ENCODE results near the gene CALHM6. TPM values are rescaled to one million over a fixed set of nuclear protein-coding genes. Genes with fewer than 3 reads are reported as not detected.

The CALHM6 gene
- total and polyA plus RNA-seq, 9 of the 15 experiments (the other 6 are each of a cell fraction or from before 2014, with no cell fraction given) = 0.24 TPM; not detected in 8

- H3K4me2 ChIP-seq (ENCODE audit: insufficient read depth, low read length) = peak overlapping the region; percentile 63
- DNase-seq (ENCODE audit: extremely low read depth in 1 of 4, low spot score in 3 of 4) = peak; percentile 14 to 83 (median 22)
- peaks cover 5 to 10% of the 10 kb centered on the region in 2 experiments; a peak in 2 of 5 replicates for H3K4me1 ChIP-seq (replicated peaks in 1 of 2; ENCODE audit: control insufficient read depth in 2 of 2, insufficient read depth in 2 of 2, low read length in 2 of 2)
- H3K9me3 ChIP-seq (replicated peaks; ENCODE audit: control insufficient read depth, insufficient read depth, low read depth, low read length) = no peaks in the 10 kb centered on the region
- no peak overlapping the region for H3K27ac ChIP-seq (ENCODE audit: extremely low read depth, low read depth, low read length)
- H3K4me3 ChIP-seq = no peak overlapping the region
- 2% methylated on average over 9 of the region's 9 CpGs for WGBS (ENCODE audit: insufficient coverage, low coverage, missing lambda C conversion rate)
- peak overlapping the region in 1 of 2 experiments; percentile 1; a peak in 1 of 4 replicates for H3K9ac ChIP-seq (ENCODE audit: insufficient read depth in 1 of 2, low read depth in 2 of 2, low read length in 2 of 2)
- H3K36me3 ChIP-seq (ENCODE audit: control insufficient read depth, insufficient read depth, low read length) = no peaks in the 10 kb centered on the region
- FAIRE-seq = peak; percentile 56
- ChIA-PET CTCF (ENCODE audit: low intra/inter-chr PET ratio) (no interaction called here), POLR2A (interaction anchor here (1.7 kb wide), 1 partner anchor 11 kb away, joined by 10 read pairs; the partner anchor contains the start of gene CALHM5)
- no peaks in the 10 kb centered on the region for H3K9me1 ChIP-seq (ENCODE audit: control insufficient read depth, insufficient read depth, low read length)
- BruUV-seq (replicated peaks) = no TSS peak
- no peaks in the 10 kb centered on the region for H3K79me2 ChIP-seq (ENCODE audit: control insufficient read depth, insufficient read depth, low read length)
- H3K27me3 ChIP-seq (ENCODE audit: control insufficient read depth in 2 of 2, insufficient read depth in 2 of 2, low read length in 2 of 2) = no peaks in the 10 kb centered on the region
- H2AFZ ChIP-seq (ENCODE audit: low read depth, low read length) = peak overlapping the region; percentile 49; the same call in 1 of the 2 replicates
- intact Hi-C loops (cut with micrococcal nuclease) (no loop called here), in situ Hi-C loops (cut with MboI) (no loop called here)
- H4K20me1 ChIP-seq (replicated peaks; ENCODE audit: control insufficient read depth, insufficient read depth, low read length) = no peaks in the 10 kb centered on the region
- ATAC-seq = peak; percentile 97
- TF ChIP-seq LEF1 (IDR thresholded peaks at IDR 0.05) (peak; percentile 53; the same call in 1 of the 2 replicates), CTCFL (IDR thresholded peaks at IDR 0.05; ENCODE audit: borderline replicate concordance, insufficient read depth, low read depth, low read length, poor library complexity, severe bottlenecking) (no peak), DEAF1 (CRISPR knock-in tag; IDR thresholded peaks at IDR 0.05) (no peak), TGIF2 (CRISPR knock-in tag; IDR thresholded peaks at IDR 0.05) (no peak), NFE2 (IDR thresholded peaks at IDR 0.05; ENCODE audit: low read depth) (0 out of 2 replicates have a peak, but pooled peaks have one; percentile 10), NR2C1 (IDR thresholded peaks at IDR 0.05) (no peak), NR2C1 (tag; IDR thresholded peaks at IDR 0.05) (no peak), NFE2L1 (tag; IDR thresholded peaks at IDR 0.05; ENCODE audit: borderline replicate concordance, low read depth) (no peak), SOX6 (IDR thresholded peaks at IDR 0.05) (0 out of 2 replicates have a peak, but pooled peaks have one; percentile 21), SPI1 (IDR thresholded peaks at IDR 0.05; ENCODE audit: borderline replicate concordance, low read depth, low read length) (no peak), YY1 (IDR thresholded peaks at IDR 0.05; ENCODE audit: borderline replicate concordance in 1 of 3, control insufficient read depth in 1 of 3, extremely low read depth in 1 of 3, insufficient read depth in 3 of 3, insufficient read length in 1 of 3, insufficient replicate concordance in 2 of 3, low read depth in 1 of 3, low read length in 2 of 3) (peak in 2 of 3 experiments; percentile 9 to 68), TFAP4 (CRISPR knock-in tag; IDR thresholded peaks at IDR 0.05; ENCODE audit: borderline replicate concordance) (0 out of 2 replicates have a peak, but pooled peaks have one; percentile 20), HDAC6 (IDR thresholded peaks at IDR 0.05; ENCODE audit: low read depth, low read length) (no peak), ZNF695 (CRISPR knock-in tag; IDR thresholded peaks at IDR 0.05) (no peak), ZNF561 (CRISPR knock-in tag; conservative IDR thresholded peaks at IDR 0.05) (no peak), CEBPB (tag; IDR thresholded peaks at IDR 0.05) (no peak), PYGO2 (tag; IDR thresholded peaks at IDR 0.05) (no peak), L3MBTL2 (IDR thresholded peaks at IDR 0.05) (no peak)
These were observed 39.8 kb downstream of the CALHM6 start for GRCh38 chr6:116500969-116501433.
